Smooth muscle cell (in vitro differentiated cells): ENCODE results near the gene USP48. TPM values are rescaled to one million over a fixed set of nuclear protein-coding genes. Genes with fewer than 3 reads are reported as not detected.

Experiments used
- DNase-seq: peaks from one replicate; lab custom pipeline; 2025; ENCODE audit not compliant: unreplicated experiment; lab: John Stamatoyannopoulos, UW
- H2AFZ ChIP-seq: fragments of 200-600 bp; sonication (generic); 2 replicates; pipeline ENCODE4 v1.6.0; 2016; ENCODE audit warnings: antibody characterized with exemption, low read depth, mild to moderate bottlenecking
- H3F3A ChIP-seq: fragments of 200-600 bp; sonication (generic); 2 replicates; pipeline ENCODE4 v1.6.0; 2017; ENCODE audit warnings: antibody characterized with exemption, low read depth
- H3K27ac ChIP-seq: fragments of 200-600 bp; sonication (generic); 2 replicates; pipeline ENCODE4 v1.5.1; 2016; ENCODE audit warnings: low read depth, mild to moderate bottlenecking
- H3K27me3 ChIP-seq: fragments of 200-600 bp; sonication (generic); 2 replicates; pipeline ENCODE4 v1.6.1; 2016; ENCODE audit warnings: low read depth, mild to moderate bottlenecking
- H3K36me3 ChIP-seq: fragments of 200-600 bp; sonication (generic); 2 replicates; pipeline ENCODE4 v1.5.1; 2016; ENCODE audit warnings: low read depth
- H3K4me1 ChIP-seq: fragments of 200-600 bp; sonication (generic); 2 replicates; pipeline ENCODE4 v1.5.1; 2016; ENCODE audit warnings: low read depth
- H3K4me2 ChIP-seq: fragments of 200-600 bp; sonication (generic); 2 replicates; pipeline ENCODE4 v1.6.0; 2016; ENCODE audit warnings: mild to moderate bottlenecking
- H3K4me3 ChIP-seq: fragments of 200-600 bp; sonication (generic); 2 replicates; pipeline ENCODE4 v1.5.1; 2016; ENCODE audit warnings: mild to moderate bottlenecking
- H3K79me2 ChIP-seq: fragments of 200-600 bp; sonication (generic); 2 replicates; pipeline ENCODE4 v1.6.0; 2016; ENCODE audit warnings: low read depth, mild to moderate bottlenecking
- H3K9ac ChIP-seq: fragments of 200-600 bp; sonication (generic); 2 replicates; pipeline ENCODE4 v1.6.0; 2016; ENCODE audit warnings: low read depth
- H3K9me3 ChIP-seq: fragments of 200-600 bp; sonication (generic); replicated peaks from 2 replicates; pipeline ENCODE4 v1.5.1; 2016; ENCODE audit warnings: low read depth
- H4K20me1 ChIP-seq: fragments of 200-600 bp; sonication (generic); 2 replicates; pipeline ENCODE4 v1.6.0; 2016; ENCODE audit warnings: low read depth
- CTCF ChIP-seq: fragments of 200-600 bp; sonication (generic); IDR thresholded peaks from 2 replicates; pipeline ENCODE4 v1.5.1; 2017; ENCODE audit warnings: borderline replicate concordance, mild to moderate bottlenecking, antibody characterized with exemption; ENCODE audit not compliant: insufficient read depth, poor library complexity, severe bottlenecking
- WGBS: methylation state at CpG from one replicate; pipeline ENCODE4 v1.1.7; 2016; ENCODE audit warnings: low lambda C conversion rate; 5-methylcytosine and 5-hydroxymethylcytosine counted together
- polyA plus RNA-seq: library from polyadenylated mRNA; unstranded; fragments of >200 nt; fragmentation: Nextera tagmentation; extraction: Ambion mirVana; gene quantifications from 2 replicates; pipeline ENCODE4 v1.2.1, GENCODE V29; 2016
- total RNA-seq: library from RNA; depleted of rRNA; stranded (reverse); fragments of >200 nt; gene quantifications from 2 replicates; pipeline ENCODE4 v1.2.3, GENCODE V29; 2014

USP48 gene
- total and polyA plus RNA-seq, 2 experiments from 2014 or later: 34.5 to 76.0 TPM

GRCh38 chr1:21651214-21652042 is 131.5 kb downstream of the USP48 start:
- Histone ChIP-seq H2AFZ (no peak overlapping the region), H3K27me3 (peaks cover 14% of the 10 kb centered on the region)
- peak; percentile 12 for DNase-seq

GRCh38 chr1:21650400-21650799 is 132.5 kb downstream of the USP48 start:
- Histone ChIP-seq H3K9me3 (no peaks in the 10 kb centered on the region), H2AFZ (no peak overlapping the region), H3K79me2 (no peaks in the 10 kb centered on the region), H3K4me2 (no peak overlapping the region), H3K4me1 (no peaks in the 10 kb centered on the region), H3K36me3 (no peaks in the 10 kb centered on the region), H3F3A (no peaks in the 10 kb centered on the region), H3K27me3 (peaks cover 14% of the 10 kb centered on the region), H3K27ac (no peak overlapping the region), H3K9ac (no peak overlapping the region), H4K20me1 (no peaks in the 10 kb centered on the region), H3K4me3 (no peak overlapping the region)
- DNase-seq: no peak
- no peak for TF ChIP-seq CTCF
- 86% methylated on average over 9 of the region's 9 CpGs for WGBS

More at GRCh38 chr1:21651214-21652042, 131.5 kb downstream of the USP48 start:
- no peaks in the 10 kb centered on the region for H3F3A ChIP-seq
- H3K9ac ChIP-seq: no peak overlapping the region
- H3K4me3 ChIP-seq: peak overlapping the region; percentile 45
- H3K79me2 ChIP-seq: no peaks in the 10 kb centered on the region
- 50% methylated on average over 13 of the region's 80 CpGs for WGBS
- peak overlapping the region; percentile 84 for H3K4me2 ChIP-seq
- H4K20me1 ChIP-seq: no peaks in the 10 kb centered on the region
- H3K36me3 ChIP-seq: no peaks in the 10 kb centered on the region
- no peak for TF ChIP-seq CTCF
- H3K4me1 ChIP-seq: no peaks in the 10 kb centered on the region
- no peaks in the 10 kb centered on the region for H3K9me3 ChIP-seq
- no peak overlapping the region for H3K27ac ChIP-seq

- Histone ChIP-seq H3K4me3 (no peak overlapping the region), H3K27ac (no peak overlapping the region), H3K36me3 (no peaks in the 10 kb centered on the region), H3K27me3 (peaks cover 14% of the 10 kb centered on the region), H3K9me3 (no peaks in the 10 kb centered on the region), H2AFZ (no peak overlapping the region), H3K4me1 (no peaks in the 10 kb centered on the region), H3F3A (no peaks in the 10 kb centered on the region), H3K9ac (no peak overlapping the region), H4K20me1 (no peaks in the 10 kb centered on the region), H3K79me2 (no peaks in the 10 kb centered on the region), H3K4me2 (no peak overlapping the region)
- no peak for TF ChIP-seq CTCF
- DNase-seq: no peak
- 73% methylated on average over 2 of the region's 2 CpGs for WGBS
Measured at GRCh38 chr1:21649315-21649714, 133.6 kb downstream of the USP48 start.

GRCh38 chr1:21648791-21649190 is 134.2 kb downstream of the USP48 start:
- H4K20me1 ChIP-seq: no peaks in the 10 kb centered on the region
- no peak overlapping the region for H3K4me2 ChIP-seq
- H3K36me3 ChIP-seq: no peaks in the 10 kb centered on the region
- H3K27ac ChIP-seq: no peak overlapping the region
- H3K4me3 ChIP-seq: no peak overlapping the region
- H3F3A ChIP-seq: no peaks in the 10 kb centered on the region
- H3K9me3 ChIP-seq: no peaks in the 10 kb centered on the region
- DNase-seq: no peak
- no peaks in the 10 kb centered on the region for H3K79me2 ChIP-seq
- no peak overlapping the region for H3K9ac ChIP-seq
- WGBS: 85% methylated on average over 10 of the region's 10 CpGs
- H2AFZ ChIP-seq: no peak overlapping the region
- H3K27me3 ChIP-seq: peaks cover 14% of the 10 kb centered on the region
- H3K4me1 ChIP-seq: no peaks in the 10 kb centered on the region
- TF ChIP-seq CTCF: no peak
